IPS-11a (cell line): ENCODE results near the gene MPHOSPH10.
"Not testable (repeated sequence)": the region's sequence is repeated elsewhere in the genome, so short reads cannot be mapped to it uniquely, and the experiment has no call there.

Experiments used
- H3K4me3 ChIP-seq: one replicate; pipeline ENCODE4 v1.5.1; 2013; ENCODE audit warnings: low read depth, low read length, control low read depth

The MPHOSPH10 gene

DNA sequence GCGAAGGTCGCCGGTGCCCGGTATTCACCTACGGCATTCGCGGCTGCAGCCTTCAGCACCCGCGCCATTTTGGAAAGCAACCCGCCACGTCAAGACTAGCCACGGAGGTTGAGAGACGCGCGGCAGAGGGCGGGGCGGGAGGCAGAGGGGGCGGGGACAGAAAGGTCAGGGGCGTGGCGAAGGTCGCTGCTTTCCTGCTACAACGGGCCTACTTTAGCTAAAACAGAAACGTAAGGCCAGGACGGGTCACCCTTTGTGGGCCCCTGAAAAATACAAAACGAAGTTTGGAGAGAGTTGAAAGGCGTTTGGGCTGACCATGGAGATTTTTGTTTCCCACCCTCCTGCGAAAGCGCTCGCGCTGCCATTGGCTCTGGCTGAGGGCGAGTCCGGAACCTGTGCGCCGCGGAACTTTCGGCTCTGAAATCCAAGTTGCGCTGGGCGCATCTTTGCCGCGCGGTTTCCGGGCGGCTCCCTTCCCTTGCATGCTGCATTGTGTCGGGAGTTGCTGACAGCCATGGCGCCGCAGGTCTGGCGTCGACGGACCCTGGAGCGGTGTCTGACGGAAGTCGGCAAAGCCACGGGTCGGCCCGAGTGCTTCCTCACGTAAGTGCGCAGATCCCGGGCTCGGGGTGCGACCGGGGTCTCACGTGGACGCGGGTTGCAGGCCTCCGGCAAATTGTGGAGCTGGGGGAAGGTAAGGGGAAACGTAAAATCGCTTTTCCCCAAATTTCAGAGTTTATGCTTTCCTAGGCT is at the start of gene MPHOSPH10, which contains the start of gene MCEE:
Gene MPHOSPH10 (plus strand): TSS at position 483 of the 753 bp plus-strand sequence. CDS start 32 bp downstream, at position 515.
Gene MCEE (minus strand): TSS at position 78 of the 753 bp plus-strand sequence. CDS start 10 bp downstream, at position 68.
- H3K4me3 ChIP-seq, result peak within 1 kb of the TSS; percentile 91

DNA sequence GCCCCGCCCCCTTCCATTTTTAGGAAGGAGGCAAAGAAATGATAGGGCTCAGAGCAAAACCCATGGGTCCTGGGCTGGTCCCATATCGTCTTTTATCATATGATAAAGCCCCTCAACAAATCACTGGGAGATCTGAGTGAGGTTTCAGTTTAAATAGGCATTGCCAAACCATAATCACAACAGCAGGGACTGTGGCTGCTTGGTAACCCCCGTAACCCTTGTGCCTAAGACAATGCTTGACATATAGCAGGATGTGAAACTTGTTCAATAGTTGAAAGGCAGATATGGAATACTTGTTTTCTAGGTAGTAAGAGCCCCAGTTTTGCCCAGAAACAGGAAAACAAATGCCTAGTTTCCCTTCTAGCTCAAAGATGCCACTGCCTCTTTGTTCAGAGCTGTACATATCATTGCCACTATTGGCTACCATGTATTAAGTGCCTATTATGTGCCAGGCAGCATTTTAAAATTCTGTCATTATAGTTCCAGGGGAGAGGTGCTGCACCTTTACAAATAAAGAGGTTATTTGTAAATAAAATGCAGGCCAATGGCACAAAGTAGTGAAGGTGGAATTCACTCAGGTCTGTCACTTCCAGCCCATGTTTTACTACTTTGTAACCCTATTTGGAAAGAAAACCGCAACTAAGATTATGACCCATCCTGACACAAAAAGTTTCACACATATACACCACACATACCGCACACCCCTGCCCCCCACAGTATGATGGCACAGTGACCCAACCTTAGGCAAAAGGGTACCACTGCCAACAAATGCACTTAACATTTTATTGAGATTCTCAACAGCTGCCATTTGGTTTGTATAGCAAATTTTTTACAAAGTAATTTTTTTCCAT is 47.8 kb upstream of the MPHOSPH10 start:
- no peak overlapping the region for H3K4me3 ChIP-seq

DNA sequence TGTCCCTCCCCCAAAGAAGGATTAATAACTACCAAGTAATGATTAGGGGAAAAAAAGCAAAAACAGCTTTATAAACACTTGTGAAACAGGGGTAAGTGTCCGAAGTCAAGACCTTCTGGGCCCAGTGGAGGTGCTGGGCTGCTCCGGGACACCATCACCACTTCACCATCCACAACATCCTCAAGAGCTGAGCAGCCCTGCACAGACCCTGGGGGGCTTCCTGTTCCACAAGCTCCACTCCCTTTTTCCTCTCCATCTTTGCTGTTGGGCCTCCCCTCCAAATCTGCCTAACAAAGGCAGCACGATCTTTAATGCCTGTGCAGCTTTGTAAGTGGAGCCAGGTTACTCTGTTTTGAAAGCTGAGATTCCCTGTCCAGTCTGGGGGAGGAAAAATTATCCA is 47.1 kb upstream of the MPHOSPH10 start:
- not testable (repeated sequence) for H3K4me3 ChIP-seq

DNA sequence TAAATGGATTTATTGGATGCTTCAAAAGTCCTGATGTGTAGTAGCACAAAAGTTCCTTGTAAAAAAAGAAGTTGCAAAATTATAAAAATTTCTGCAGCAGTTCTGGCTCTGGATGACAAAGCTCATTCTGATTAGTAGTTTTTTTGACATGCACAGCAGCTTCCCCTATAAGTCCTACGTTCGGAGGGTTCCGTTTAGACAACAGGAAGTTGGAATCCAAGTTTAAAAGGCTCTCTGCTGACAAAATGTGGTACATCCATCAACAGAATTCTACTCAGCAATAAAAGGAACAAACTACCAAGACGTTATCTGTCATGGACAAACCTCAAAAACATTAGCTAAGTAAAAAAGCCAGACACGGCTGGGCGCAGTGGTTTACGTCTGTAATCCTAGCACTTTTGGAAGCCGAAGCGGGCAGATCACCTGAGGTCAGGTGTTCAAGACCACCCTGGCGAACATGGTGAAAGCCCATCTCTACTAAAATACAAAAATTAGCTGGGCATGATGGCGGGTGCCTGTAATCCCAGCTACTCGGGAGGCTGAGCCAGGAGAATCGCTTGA is 46.6 kb upstream of the MPHOSPH10 start:
- H3K4me3 ChIP-seq, result not testable (repeated sequence)

GRCh38 chr2:71085325-71086003 is 45.0 kb upstream of the MPHOSPH10 start:
- H3K4me3 ChIP-seq, result not testable (repeated sequence)

DNA sequence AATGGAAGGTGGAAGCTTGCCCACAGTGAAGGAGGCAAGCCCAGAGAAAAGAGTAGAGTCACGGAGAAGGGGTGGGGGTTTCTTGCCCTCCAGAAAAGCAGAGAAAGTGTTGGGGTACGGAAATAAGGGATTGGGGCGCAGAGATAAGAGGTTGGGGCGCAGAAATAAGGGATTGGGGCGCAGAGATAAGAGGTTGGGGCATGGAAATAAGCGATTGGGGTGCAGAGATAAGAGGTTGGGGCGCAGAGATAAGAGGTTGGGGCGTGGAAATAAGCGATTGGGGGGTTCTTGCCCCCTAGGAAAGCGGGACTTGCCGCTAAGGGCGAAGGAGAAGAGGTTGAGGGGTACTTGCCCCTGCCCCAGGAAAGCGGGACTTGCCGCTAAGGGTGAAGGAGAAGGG is 41.0 kb upstream of the MPHOSPH10 start:
- not testable (repeated sequence) for H3K4me3 ChIP-seq

DNA sequence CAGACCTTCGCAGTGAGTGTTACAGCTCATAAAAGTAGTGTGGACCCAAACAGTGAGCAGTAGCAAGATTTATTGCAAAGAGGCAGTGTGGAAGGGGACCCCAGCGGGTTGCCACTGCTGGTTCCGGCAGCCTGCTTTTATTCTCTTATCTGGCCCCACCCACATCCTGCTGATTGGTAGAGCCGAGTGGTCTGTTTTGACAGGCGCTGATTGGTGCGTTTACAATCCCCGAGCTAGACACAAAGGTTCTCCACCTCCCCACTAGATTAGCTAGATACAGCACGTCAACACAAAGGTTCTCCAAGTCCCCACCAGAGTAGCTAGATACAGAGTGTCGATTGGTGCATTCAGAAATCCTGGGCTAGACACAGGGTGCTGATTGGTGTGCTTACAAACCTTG is 38.6 kb upstream of the MPHOSPH10 start:
- H3K4me3 ChIP-seq, result not testable (repeated sequence)

- not testable (repeated sequence) for H3K4me3 ChIP-seq
These were observed 37.8 kb upstream of the MPHOSPH10 start for GRCh38 chr2:71092491-71093260.

DNA sequence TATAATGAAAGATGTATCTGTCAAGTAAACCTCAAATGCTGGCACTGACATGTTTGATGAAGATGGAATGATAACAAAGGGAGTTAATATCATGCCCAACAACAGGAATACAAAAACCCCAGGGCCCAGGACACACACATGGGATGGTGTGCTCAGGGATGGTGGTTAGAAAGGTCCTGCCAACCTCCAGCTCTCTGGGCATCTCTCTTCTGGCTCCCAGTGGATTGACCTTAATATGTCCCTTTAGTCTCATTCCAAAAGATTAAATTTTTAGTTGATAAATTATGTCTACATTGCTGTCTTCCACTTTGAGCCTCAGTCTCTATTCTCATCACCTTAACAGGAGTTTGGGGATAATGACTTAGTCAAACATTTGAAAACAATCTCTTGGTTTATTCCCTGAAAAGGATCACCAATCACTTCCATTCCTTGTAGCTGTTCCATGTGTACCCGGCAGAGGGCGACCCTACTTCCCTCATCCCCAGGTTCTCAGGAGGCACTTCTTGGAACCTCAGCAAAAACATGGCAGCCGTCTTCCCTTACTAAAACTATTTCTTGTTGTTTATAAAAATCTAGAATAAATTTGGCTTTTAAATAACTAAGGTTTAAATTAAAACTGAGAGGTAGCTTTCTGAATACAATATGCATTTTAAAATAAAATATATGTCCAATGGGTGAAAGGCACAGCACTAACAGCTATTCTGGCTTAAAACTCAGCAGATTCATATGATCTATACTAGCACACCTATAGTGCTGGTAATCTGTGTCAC is 30.1 kb upstream of the MPHOSPH10 start:
- no peak overlapping the region for H3K4me3 ChIP-seq

DNA sequence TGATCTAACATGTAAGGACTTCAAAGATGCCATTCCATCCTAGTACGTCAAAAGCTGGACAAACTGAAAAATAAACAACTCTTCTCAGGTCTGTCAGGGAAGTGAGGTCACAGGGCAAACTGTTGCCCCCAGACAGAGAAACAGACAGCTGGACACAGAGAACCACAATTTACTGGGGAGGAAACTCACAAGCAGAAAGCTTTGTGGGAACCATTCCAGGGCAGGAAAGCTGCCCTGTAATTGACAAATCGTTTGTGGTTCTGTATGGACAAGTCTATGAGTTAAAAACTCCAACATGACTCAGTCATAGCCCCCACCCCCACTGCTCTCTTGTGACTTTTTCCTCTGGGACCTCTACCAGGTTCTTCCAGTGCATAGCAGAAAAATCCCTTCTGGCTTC is 28.8 kb upstream of the MPHOSPH10 start:
- H3K4me3 ChIP-seq, result no peak overlapping the region

GRCh38 chr2:71102981-71103681 is 27.3 kb upstream of the MPHOSPH10 start:
- H3K4me3 ChIP-seq, result no peak overlapping the region

- no peak overlapping the region for H3K4me3 ChIP-seq
These were observed 26.6 kb upstream of the MPHOSPH10 start for GRCh38 chr2:71103809-71104208.

- H3K4me3 ChIP-seq, result not testable (repeated sequence)
These were observed 24.0 kb upstream of the MPHOSPH10 start for GRCh38 chr2:71106463-71106862.

GRCh38 chr2:71108091-71108490 is 22.3 kb upstream of the MPHOSPH10 start:
- H3K4me3 ChIP-seq, result no peak overlapping the region

GRCh38 chr2:71113843-71114242 is 16.6 kb upstream of the MPHOSPH10 start:
- H3K4me3 ChIP-seq, result no peak overlapping the region

DNA sequence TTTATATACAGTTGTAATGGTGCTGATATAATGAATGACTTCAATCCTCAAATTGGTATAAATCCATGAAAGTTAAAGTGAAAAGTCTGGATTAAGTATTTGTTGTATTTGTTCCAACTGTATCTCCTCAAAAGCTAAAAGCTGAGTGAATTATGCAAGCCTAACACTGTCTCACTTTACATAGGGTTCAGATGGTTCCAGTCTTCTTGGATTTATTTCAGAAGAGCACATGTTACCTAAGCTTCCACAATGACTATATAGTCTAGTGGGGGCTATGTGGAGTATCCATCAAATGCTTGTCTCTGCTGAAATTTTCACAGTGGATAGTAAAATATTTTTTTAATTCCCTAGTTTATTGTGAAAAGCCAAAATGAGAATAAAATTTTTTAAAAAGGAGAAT is 13.4 kb upstream of the MPHOSPH10 start:
- H3K4me3 ChIP-seq, result no peak overlapping the region

GRCh38 chr2:71120195-71120594 is 10.2 kb upstream of the MPHOSPH10 start:
- no peak overlapping the region for H3K4me3 ChIP-seq

DNA sequence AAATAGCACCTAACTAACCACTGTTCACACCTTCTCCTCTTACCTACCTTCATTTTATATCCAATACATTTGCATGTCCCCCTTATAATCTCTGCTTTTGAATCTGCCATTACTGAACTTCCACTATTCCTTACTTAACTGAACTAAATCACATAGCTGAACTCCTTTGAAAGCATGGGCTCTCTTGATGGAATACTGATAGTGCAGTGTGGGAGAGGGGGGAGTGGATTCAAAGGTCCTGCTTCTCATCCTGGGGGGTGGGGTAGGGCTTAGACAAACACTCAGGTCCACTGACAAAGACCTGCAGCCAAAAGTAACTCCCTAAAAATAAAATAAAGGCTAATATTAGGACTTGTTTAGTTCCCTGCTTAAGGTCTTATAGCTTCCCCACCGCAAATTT is 9.0 kb upstream of the MPHOSPH10 start:
- H3K4me3 ChIP-seq, result no peak overlapping the region
